Neural progenitor cell (in vitro differentiated cells): ENCODE measurements around the gene SIRPB2. TPM values are rescaled to one million over a fixed set of nuclear protein-coding genes. Genes with fewer than 3 reads are reported as not detected.

Source experiments
- DNase-seq: peaks from one replicate; pipeline ENCODE4 v3.0.0-alpha.2; 2016; ENCODE audit warnings: low spot score
- H2AFZ ChIP-seq: fragments of 200-600 bp; sonication (generic); replicated peaks from 2 replicates; pipeline ENCODE4 v1.6.1; 2016; ENCODE audit warnings: antibody characterized with exemption
- H3F3A ChIP-seq: fragments of 200-600 bp; sonication (generic); 2 replicates; pipeline ENCODE4 v1.6.1; 2016; ENCODE audit warnings: antibody characterized with exemption, low read depth
- H3K27ac ChIP-seq: fragments of 200-600 bp; sonication (generic); 2 replicates; pipeline ENCODE4 v1.5.1; 2016; ENCODE audit warnings: mild to moderate bottlenecking
- H3K27me3 ChIP-seq: fragments of 200-600 bp; sonication (generic); 2 replicates; pipeline ENCODE4 v1.6.1; 2016; ENCODE audit warnings: mild to moderate bottlenecking, moderate library complexity
- H3K36me3 ChIP-seq: fragments of 200-600 bp; sonication (generic); 2 replicates; pipeline ENCODE4 v1.5.1; 2016
- H3K4me1 ChIP-seq: fragments of 200-600 bp; sonication (generic); 2 replicates; pipeline ENCODE4 v1.6.1; 2016; ENCODE audit warnings: mixed run types
- H3K4me2 ChIP-seq: fragments of 200-600 bp; sonication (generic); 2 replicates; pipeline ENCODE4 v1.6.1; 2016
- H3K4me3 ChIP-seq: fragments of 200-600 bp; sonication (generic); 2 replicates; pipeline ENCODE4 v1.5.1; 2016
- H3K79me2 ChIP-seq: fragments of 200-600 bp; sonication (generic); 2 replicates; pipeline ENCODE4 v1.6.1; 2016; ENCODE audit warnings: low read depth
- H3K9ac ChIP-seq: fragments of 200-600 bp; sonication (generic); 2 replicates; pipeline ENCODE4 v1.6.1; 2016
- H3K9me3 ChIP-seq: fragments of 200-600 bp; sonication (generic); 2 replicates; pipeline ENCODE4 v1.5.1; 2016; ENCODE audit warnings: low read depth
- H4K20me1 ChIP-seq: fragments of 200-600 bp; sonication (generic); 2 replicates; pipeline ENCODE4 v1.6.1; 2016; ENCODE audit warnings: low read depth
- H3K27ac Mint-ChIP-seq: 3 replicates; pipeline ENCODE4 v1.8.0; 2021; ENCODE audit warnings: mixed read lengths
- H3K27me3 Mint-ChIP-seq: 2 replicates; pipeline ENCODE4 v1.8.0; 2022; ENCODE audit warnings: low read depth, mild to moderate bottlenecking, inconsistent platforms, moderate library complexity, mixed read lengths; ENCODE audit not compliant: insufficient read depth
- H3K36me3 Mint-ChIP-seq: 3 replicates; pipeline ENCODE4 v1.8.0; 2021; ENCODE audit warnings: mixed read lengths
- H3K4me1 Mint-ChIP-seq: 3 replicates; pipeline ENCODE4 v1.8.0; 2021; ENCODE audit warnings: mixed read lengths
- H3K4me3 Mint-ChIP-seq: 3 replicates; pipeline ENCODE4 v1.8.0; 2021; ENCODE audit warnings: mild to moderate bottlenecking, moderate library complexity, mixed read lengths
- H3K9me3 Mint-ChIP-seq: 3 replicates; pipeline ENCODE4 v1.8.0; 2020; ENCODE audit warnings: mixed read lengths
- CTCF ChIP-seq: fragments of 200-600 bp; sonication (generic); IDR thresholded peaks from 2 replicates; pipeline ENCODE4 v1.5.1; 2017; ENCODE audit warnings: antibody characterized with exemption, mild to moderate bottlenecking
- EZH2 ChIP-seq: fragments of 200-600 bp; sonication (generic); IDR thresholded peaks from 2 replicates; pipeline ENCODE4 v1.6.1; 2017; ENCODE audit warnings: antibody characterized with exemption, mild to moderate bottlenecking, moderate library complexity
- EZH2phosphoT487 ChIP-seq: fragments of 200-600 bp; sonication (generic); IDR thresholded peaks from 2 replicates; pipeline ENCODE4 v1.6.1; 2017; ENCODE audit warnings: antibody characterized with exemption
- total RNA-seq: library from RNA; depleted of rRNA; stranded (reverse); fragments of >200 nt; gene quantifications from 2 replicates; pipeline ENCODE4 v1.2.3, GENCODE V29; 2015; ENCODE audit warnings: low replicate concordance

The SIRPB2 gene
- total RNA-seq, 1 donor from 2014 or later: not detected

GRCh38 chr20:1434571-1435336 is 56.5 kb downstream of the SIRPB2 start:
- Mint-ChIP-seq H3K4me3 (no peak overlapping the region), H3K36me3 (peaks cover 19% of the 10 kb centered on the region), H3K9me3 (no peaks in the 10 kb centered on the region), H3K27ac (no peak overlapping the region), H3K4me1 (peaks cover 2% of the 10 kb centered on the region), H3K27me3 (no peaks in the 10 kb centered on the region)
- no peaks in the 10 kb centered on the region for H4K20me1 ChIP-seq
- no peaks in the 10 kb centered on the region for H3K9me3 ChIP-seq
- H3K27me3 ChIP-seq: no peaks in the 10 kb centered on the region
- no peak overlapping the region for H3K4me3 ChIP-seq
- H3K27ac ChIP-seq: no peak overlapping the region
- H3K36me3 ChIP-seq: no peaks in the 10 kb centered on the region
- H3K9ac ChIP-seq: no peak overlapping the region
- no peak for TF ChIP-seq EZH2
- TF ChIP-seq EZH2phosphoT487: no peak
- no peak for TF ChIP-seq CTCF
- no peaks in the 10 kb centered on the region for H3K79me2 ChIP-seq
- no peaks in the 10 kb centered on the region for H3K4me1 ChIP-seq
- no peak overlapping the region for H3K4me2 ChIP-seq
- no peak overlapping the region for H2AFZ ChIP-seq
- DNase-seq: no peak
- H3F3A ChIP-seq: peaks cover 2% of the 10 kb centered on the region

- Mint-ChIP-seq H3K4me1 (peaks cover 26% of the 10 kb centered on the region), H3K9me3 (peaks cover 5% of the 10 kb centered on the region), H3K27me3 (no peaks in the 10 kb centered on the region), H3K36me3 (peaks cover 16% of the 10 kb centered on the region), H3K27ac (no peak overlapping the region), H3K4me3 (no peak overlapping the region)
- Histone ChIP-seq H3K4me3 (no peak overlapping the region), H3K27me3 (no peaks in the 10 kb centered on the region), H3K9me3 (no peaks in the 10 kb centered on the region), H2AFZ (no peak overlapping the region), H3K36me3 (no peaks in the 10 kb centered on the region), H3K27ac (no peak overlapping the region), H3K9ac (no peak overlapping the region), H3K79me2 (no peaks in the 10 kb centered on the region), H3K4me1 (peaks cover 20% of the 10 kb centered on the region), H4K20me1 (no peaks in the 10 kb centered on the region), H3K4me2 (no peak overlapping the region), H3F3A (peaks cover 27% of the 10 kb centered on the region)
- DNase-seq: no peak
- no peak for TF ChIP-seq EZH2
- TF ChIP-seq EZH2phosphoT487: no peak
Observed at GRCh38 chr20:1431158-1431557, 60.1 kb downstream of the SIRPB2 start.

- Histone ChIP-seq H2AFZ (no peak overlapping the region), H3K27me3 (no peaks in the 10 kb centered on the region), H4K20me1 (no peaks in the 10 kb centered on the region), H3K9ac (no peak overlapping the region), H3K4me2 (no peak overlapping the region), H3K9me3 (no peaks in the 10 kb centered on the region), H3K4me3 (no peak overlapping the region), H3K4me1 (peaks cover 20% of the 10 kb centered on the region), H3F3A (peaks cover 24% of the 10 kb centered on the region), H3K27ac (no peak overlapping the region), H3K79me2 (no peaks in the 10 kb centered on the region), H3K36me3 (no peaks in the 10 kb centered on the region)
- no peak overlapping the region for H3K27ac Mint-ChIP-seq
- H3K27me3 Mint-ChIP-seq: no peaks in the 10 kb centered on the region
- no peak overlapping the region for H3K4me3 Mint-ChIP-seq
- TF ChIP-seq EZH2 (no peak), EZH2phosphoT487 (no peak)
- DNase-seq: no peak
- peaks cover 5% of the 10 kb centered on the region for H3K9me3 Mint-ChIP-seq
- peaks cover 13% of the 10 kb centered on the region for H3K36me3 Mint-ChIP-seq
- H3K4me1 Mint-ChIP-seq: peaks cover 28% of the 10 kb centered on the region
Observed at GRCh38 chr20:1430004-1430451, 61.2 kb downstream of the SIRPB2 start.

GRCh38 chr20:1429143-1429728 is 62.0 kb downstream of the SIRPB2 start:
- H3K4me1 Mint-ChIP-seq: peaks cover 34% of the 10 kb centered on the region
- H3K9ac ChIP-seq: no peak overlapping the region

More at GRCh38 chr20:1429143-1429728, 62.0 kb downstream of the SIRPB2 start:
- H2AFZ ChIP-seq: no peak overlapping the region
- no peak overlapping the region for H3K27ac Mint-ChIP-seq
- no peak overlapping the region for H3K4me3 ChIP-seq
- peaks cover 9% of the 10 kb centered on the region for H3K36me3 Mint-ChIP-seq
- H3K27me3 Mint-ChIP-seq: no peaks in the 10 kb centered on the region
- no peaks in the 10 kb centered on the region for H4K20me1 ChIP-seq
- DNase-seq: no peak
- H3K4me2 ChIP-seq: no peak overlapping the region
- no peak overlapping the region for H3K4me3 Mint-ChIP-seq
- H3K9me3 Mint-ChIP-seq: peaks cover 5% of the 10 kb centered on the region
- H3K27ac ChIP-seq: no peak overlapping the region
- H3K27me3 ChIP-seq: no peaks in the 10 kb centered on the region
- TF ChIP-seq CTCF (no peak), EZH2 (no peak), EZH2phosphoT487 (no peak)
- H3K9me3 ChIP-seq: no peaks in the 10 kb centered on the region
- no peaks in the 10 kb centered on the region for H3K36me3 ChIP-seq
- H3F3A ChIP-seq: peaks cover 24% of the 10 kb centered on the region
- peaks cover 20% of the 10 kb centered on the region for H3K4me1 ChIP-seq
- no peaks in the 10 kb centered on the region for H3K79me2 ChIP-seq
